IPS DF 6.9 (cell line): ENCODE measurements around the gene RABGAP1L.

Experiments used
- DNase-seq: peaks from one replicate; pipeline ENCODE4 v3.0.0-alpha.2; 2013; ENCODE audit warnings: low read depth, low spot score
- H3K27ac ChIP-seq: one replicate; pipeline ENCODE4 v1.5.1; 2013; ENCODE audit warnings: low read length, control low read depth
- H3K27me3 ChIP-seq: 2 replicates; pipeline ENCODE4 v1.6.1; 2013; ENCODE audit warnings: mild to moderate bottlenecking, low read length; ENCODE audit not compliant: control insufficient read depth, insufficient read depth
- H3K36me3 ChIP-seq: 2 replicates; pipeline ENCODE4 v1.6.1; 2013; ENCODE audit warnings: low read length; ENCODE audit not compliant: control insufficient read depth, insufficient read depth
- H3K4me1 ChIP-seq: 2 replicates; pipeline ENCODE4 v1.6.1; 2013; ENCODE audit warnings: low read length; ENCODE audit not compliant: control insufficient read depth, insufficient read depth
- H3K4me3 ChIP-seq: 2 replicates; pipeline ENCODE4 v1.5.1; 2013; ENCODE audit warnings: mild to moderate bottlenecking, low read length
- H3K9me3 ChIP-seq: 2 replicates; pipeline ENCODE4 v1.6.1; 2013; ENCODE audit warnings: low read length, inconsistent platforms; ENCODE audit not compliant: control insufficient read depth, insufficient read depth
- WGBS: extraction: QIAGEN DNeasy Blood & Tissue Kit; methylation state at CpG from one replicate; pipeline ENCODE4 v1.1.7; 2013; ENCODE audit warnings: mixed read lengths, missing lambda C conversion rate; ENCODE audit not compliant: insufficient read length, insufficient coverage; 5-methylcytosine and 5-hydroxymethylcytosine counted together

RABGAP1L gene

GRCh38 chr1:174920093-174920492 is 760.8 kb downstream of the RABGAP1L start:
- no peak overlapping the region for H3K4me3 ChIP-seq
- DNase-seq = no peak
- no peaks in the 10 kb centered on the region for H3K36me3 ChIP-seq
- no peak overlapping the region for H3K27ac ChIP-seq
- WGBS = no CpG with 5 or more reads among the region's 1 CpG
- no peaks in the 10 kb centered on the region for H3K9me3 ChIP-seq
- no peaks in the 10 kb centered on the region; the same call in 1 of the 2 replicates for H3K4me1 ChIP-seq
- H3K27me3 ChIP-seq = no peaks in the 10 kb centered on the region

GRCh38 chr1:174922121-174922520 is 762.8 kb downstream of the RABGAP1L start:
- no CpG with 5 or more reads among the region's 5 CpGs for WGBS
- Histone ChIP-seq H3K36me3 (no peaks in the 10 kb centered on the region), H3K9me3 (no peaks in the 10 kb centered on the region), H3K4me1 (no peaks in the 10 kb centered on the region), H3K4me3 (no peak overlapping the region), H3K27ac (no peak overlapping the region), H3K27me3 (no peaks in the 10 kb centered on the region)
- no peak for DNase-seq

GRCh38 chr1:174923820-174924219 is 764.5 kb downstream of the RABGAP1L start:
- Histone ChIP-seq H3K36me3 (no peaks in the 10 kb centered on the region), H3K4me3 (no peak overlapping the region), H3K4me1 (no peaks in the 10 kb centered on the region), H3K27ac (no peak overlapping the region), H3K27me3 (no peaks in the 10 kb centered on the region), H3K9me3 (no peaks in the 10 kb centered on the region)
- DNase-seq = no peak
- WGBS = no CpG with 5 or more reads among the region's 5 CpGs

- Histone ChIP-seq H3K36me3 (no peaks in the 10 kb centered on the region; the same call in 1 of the 2 replicates), H3K9me3 (no peaks in the 10 kb centered on the region), H3K27me3 (no peaks in the 10 kb centered on the region), H3K4me1 (no peaks in the 10 kb centered on the region), H3K4me3 (no peak overlapping the region), H3K27ac (no peak overlapping the region)
- WGBS = no CpG with 5 or more reads among the region's 1 CpG
- no peak for DNase-seq
Observed at GRCh38 chr1:174928541-174928940, 769.2 kb downstream of the RABGAP1L start.

GRCh38 chr1:174931214-174931613 is 771.9 kb downstream of the RABGAP1L start:
- DNase-seq = no peak
- no CpG with 5 or more reads among the region's 1 CpG for WGBS
- Histone ChIP-seq H3K4me3 (no peak overlapping the region), H3K27me3 (no peaks in the 10 kb centered on the region), H3K9me3 (no peaks in the 10 kb centered on the region), H3K27ac (no peak overlapping the region), H3K4me1 (no peaks in the 10 kb centered on the region), H3K36me3 (peaks cover 2% of the 10 kb centered on the region; the same call in 1 of the 2 replicates)

GRCh38 chr1:174932587-174932986 is 773.3 kb downstream of the RABGAP1L start:
- no CpG with 5 or more reads among the region's 2 CpGs for WGBS
- Histone ChIP-seq H3K4me1 (no peaks in the 10 kb centered on the region), H3K27me3 (no peaks in the 10 kb centered on the region), H3K27ac (no peak overlapping the region), H3K9me3 (no peaks in the 10 kb centered on the region), H3K4me3 (no peak overlapping the region), H3K36me3 (peaks cover 2% of the 10 kb centered on the region; the same call in 1 of the 2 replicates)
- DNase-seq = no peak

GRCh38 chr1:174935961-174936727 is 776.8 kb downstream of the RABGAP1L start:
- WGBS = no CpG with 5 or more reads among the region's 3 CpGs
- Histone ChIP-seq H3K4me1 (no peaks in the 10 kb centered on the region), H3K36me3 (peaks cover 5% of the 10 kb centered on the region; the same call in 1 of the 2 replicates), H3K9me3 (no peaks in the 10 kb centered on the region), H3K27ac (no peak overlapping the region), H3K27me3 (no peaks in the 10 kb centered on the region), H3K4me3 (no peak overlapping the region)
- no peak for DNase-seq

- Histone ChIP-seq H3K27me3 (no peaks in the 10 kb centered on the region), H3K4me3 (no peak overlapping the region), H3K27ac (no peak overlapping the region), H3K4me1 (0 out of 2 replicates have a peak, but pooled peaks cover 1% of the 10 kb centered on the region), H3K9me3 (no peaks in the 10 kb centered on the region), H3K36me3 (peaks cover 5% of the 10 kb centered on the region; the same call in 1 of the 2 replicates)
- no CpG with 5 or more reads among the region's 6 CpGs for whole genome bisulfite sequencing
- no peak for DNase-seq
Observed at GRCh38 chr1:174938281-174939007, 779.1 kb downstream of the RABGAP1L start.

GRCh38 chr1:174939775-174940545 is 780.6 kb downstream of the RABGAP1L start:
- WGBS = no CpG with 5 or more reads among the region's 3 CpGs
- peaks cover 5% of the 10 kb centered on the region; the same call in 1 of the 2 replicates for H3K36me3 ChIP-seq
- H3K27ac ChIP-seq = no peak overlapping the region
- H3K4me1 ChIP-seq = 0 out of 2 replicates have a peak, but pooled peaks cover 1% of the 10 kb centered on the region
- DNase-seq = no peak
- no peaks in the 10 kb centered on the region for H3K27me3 ChIP-seq
- H3K9me3 ChIP-seq = no peaks in the 10 kb centered on the region
- no peak overlapping the region for H3K4me3 ChIP-seq

- peaks cover 5% of the 10 kb centered on the region; the same call in 1 of the 2 replicates for H3K36me3 ChIP-seq
- no CpG with 5 or more reads among the region's 3 CpGs for WGBS
- no peaks in the 10 kb centered on the region for H3K9me3 ChIP-seq
- no peak overlapping the region for H3K27ac ChIP-seq
- DNase-seq = no peak
- 0 out of 2 replicates have a peak, but pooled peaks cover 1% of the 10 kb centered on the region for H3K4me1 ChIP-seq
- H3K27me3 ChIP-seq = no peaks in the 10 kb centered on the region
- H3K4me3 ChIP-seq = no peak overlapping the region
Observed at GRCh38 chr1:174940646-174941175, 781.4 kb downstream of the RABGAP1L start.
